Adipocyte (in vitro differentiated cells): Measurements from ENCODE around the gene STXBP6.

Experiments used
- DNase-seq: peaks from one replicate; pipeline ENCODE4 v3.0.0-alpha.2; 2015; ENCODE audit warnings: low read depth
- H3K27me3 ChIP-seq: replicated peaks from 2 replicates; pipeline ENCODE4 v1.7.0; 2013; ENCODE audit warnings: mild to moderate bottlenecking, low read length, moderate library complexity; ENCODE audit not compliant: control insufficient read depth, insufficient read depth
- H3K36me3 ChIP-seq: 2 replicates; pipeline ENCODE4 v1.7.0; 2013; ENCODE audit warnings: low read length, mild to moderate bottlenecking, moderate library complexity; ENCODE audit not compliant: control insufficient read depth, insufficient read depth, severe bottlenecking
- H3K4me1 ChIP-seq: 2 replicates; pipeline ENCODE4 v1.7.0; 2013; ENCODE audit warnings: mild to moderate bottlenecking, low read length, moderate library complexity; ENCODE audit not compliant: control insufficient read depth, insufficient read depth
- H3K4me3 ChIP-seq: 2 replicates; pipeline ENCODE4 v1.7.0; 2013; ENCODE audit warnings: mild to moderate bottlenecking, low read length, moderate library complexity
- H3K9ac ChIP-seq: 2 replicates; pipeline ENCODE4 v1.7.0; 2013; ENCODE audit warnings: mild to moderate bottlenecking, low read length, moderate library complexity
- H3K9me3 ChIP-seq: 2 replicates; pipeline ENCODE4 v1.7.0; 2013; ENCODE audit warnings: mild to moderate bottlenecking, low read length, moderate library complexity; ENCODE audit not compliant: control insufficient read depth

STXBP6 gene

GRCh38 chr14:24889843-24890242 lies 160.1 kb downstream of the STXBP6 start:
- H3K4me1 ChIP-seq = peaks cover 8% of the 10 kb centered on the region
- H3K36me3 ChIP-seq = no peaks in the 10 kb centered on the region
- no peak overlapping the region for H3K4me3 ChIP-seq
- no peak for DNase-seq
- peaks cover 6% of the 10 kb centered on the region for H3K9me3 ChIP-seq
- no peak overlapping the region for H3K9ac ChIP-seq
- no peaks in the 10 kb centered on the region for H3K27me3 ChIP-seq

DNA sequence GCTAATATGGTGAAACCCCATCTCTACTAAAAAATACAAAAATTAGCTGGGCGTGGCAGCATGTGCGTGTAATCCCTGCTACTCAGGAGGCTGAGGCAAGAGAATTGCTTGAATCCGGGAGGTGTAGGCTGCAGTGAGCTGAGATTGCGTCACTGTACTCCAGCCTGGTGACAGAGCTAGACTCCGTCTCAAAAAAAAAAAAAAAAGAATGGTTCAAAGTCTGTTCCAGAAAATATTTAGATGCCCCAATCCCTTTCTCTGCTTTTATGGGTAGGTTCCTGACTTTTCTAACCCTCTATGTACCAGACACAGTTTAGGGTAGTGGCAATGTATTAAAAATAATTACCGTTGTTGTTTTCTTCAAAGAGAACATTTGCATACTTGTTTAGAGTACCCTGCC lies 161.4 kb downstream of the STXBP6 start:
- H3K36me3 ChIP-seq = no peaks in the 10 kb centered on the region
- no peaks in the 10 kb centered on the region for H3K27me3 ChIP-seq
- no peak overlapping the region for H3K4me3 ChIP-seq
- no peak for DNase-seq
- H3K9ac ChIP-seq = no peak overlapping the region
- H3K4me1 ChIP-seq = no peaks in the 10 kb centered on the region
- peaks cover 6% of the 10 kb centered on the region for H3K9me3 ChIP-seq

- Histone ChIP-seq H3K4me3 (no peak overlapping the region), H3K4me1 (peaks cover 3% of the 10 kb centered on the region), H3K9ac (no peak overlapping the region), H3K9me3 (peaks cover 6% of the 10 kb centered on the region), H3K27me3 (no peaks in the 10 kb centered on the region), H3K36me3 (no peaks in the 10 kb centered on the region)
- no peak for DNase-seq
Measured at GRCh38 chr14:24887623-24888304, 162.2 kb downstream of the STXBP6 start.

DNA sequence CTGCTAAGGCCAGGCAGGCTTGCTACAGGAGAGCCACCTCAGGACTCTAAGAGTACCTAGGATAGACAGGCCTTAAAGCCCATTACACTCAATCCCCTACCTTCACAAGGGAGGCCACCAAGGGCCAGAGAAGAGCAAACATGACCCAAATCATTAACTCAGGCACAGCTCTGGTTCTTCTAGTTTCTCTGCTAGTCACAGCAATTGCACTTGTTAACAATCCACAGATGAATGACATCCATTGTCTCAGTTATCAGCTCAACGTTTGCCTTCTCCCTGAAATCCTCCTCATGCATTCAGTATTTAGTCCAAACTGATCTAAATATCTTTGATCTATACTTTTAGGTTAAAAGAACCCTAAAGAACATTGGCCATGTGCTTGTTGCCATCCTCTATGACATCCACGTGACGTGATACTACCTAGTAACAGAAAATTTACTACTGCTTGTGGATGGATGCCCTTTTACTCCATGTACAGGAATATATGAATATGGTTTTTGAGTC lies 164.5 kb downstream of the STXBP6 start:
- Histone ChIP-seq H3K36me3 (no peaks in the 10 kb centered on the region), H3K4me3 (no peak overlapping the region), H3K4me1 (peaks cover 20% of the 10 kb centered on the region), H3K27me3 (no peaks in the 10 kb centered on the region), H3K9ac (no peak overlapping the region), H3K9me3 (peaks cover under 1% of the 10 kb centered on the region)
- no peak for DNase-seq

- peak; percentile 58 for DNase-seq
- no peaks in the 10 kb centered on the region for H3K27me3 ChIP-seq
- no peak overlapping the region for H3K9ac ChIP-seq
- no peaks in the 10 kb centered on the region for H3K36me3 ChIP-seq
- no peak overlapping the region for H3K4me3 ChIP-seq
- peaks cover 29% of the 10 kb centered on the region for H3K4me1 ChIP-seq
- H3K9me3 ChIP-seq = no peaks in the 10 kb centered on the region
Measured at GRCh38 chr14:24883576-24883975, 166.4 kb downstream of the STXBP6 start.

GRCh38 chr14:24881116-24881893 lies 168.6 kb downstream of the STXBP6 start:
- no peaks in the 10 kb centered on the region for H3K27me3 ChIP-seq
- H3K4me1 ChIP-seq = peaks cover 29% of the 10 kb centered on the region
- H3K9ac ChIP-seq = peak overlapping the region; percentile 42
- H3K9me3 ChIP-seq = no peaks in the 10 kb centered on the region
- peak overlapping the region; percentile 43 for H3K4me3 ChIP-seq
- no peaks in the 10 kb centered on the region for H3K36me3 ChIP-seq
- DNase-seq = no peak

DNA sequence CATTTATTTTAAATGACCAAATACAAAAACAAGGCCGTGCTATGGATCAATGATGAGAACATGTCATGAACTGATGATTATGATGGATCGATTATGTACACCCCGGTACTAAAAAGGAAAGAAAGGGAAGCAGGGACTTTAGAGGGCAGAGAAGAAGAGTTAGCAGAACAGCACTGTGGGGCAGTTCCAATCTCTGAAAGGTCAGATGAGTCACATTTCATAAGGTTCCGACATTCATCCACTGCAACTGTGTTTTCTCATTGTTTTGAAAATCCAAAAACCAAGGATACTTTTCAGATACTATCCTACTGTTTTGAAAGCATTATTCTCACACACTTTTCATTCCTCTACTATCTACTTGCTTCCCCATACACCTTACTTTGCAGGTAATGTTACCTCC lies 169.3 kb downstream of the STXBP6 start:
- H3K4me3 ChIP-seq = peak overlapping the region; percentile 43
- DNase-seq = peak; percentile 43
- H3K9ac ChIP-seq = peak overlapping the region; percentile 42
- H3K9me3 ChIP-seq = no peaks in the 10 kb centered on the region
- no peaks in the 10 kb centered on the region for H3K36me3 ChIP-seq
- H3K4me1 ChIP-seq = peaks cover 34% of the 10 kb centered on the region
- H3K27me3 ChIP-seq = no peaks in the 10 kb centered on the region

- Histone ChIP-seq H3K27me3 (no peaks in the 10 kb centered on the region), H3K4me3 (peak overlapping the region; percentile 43), H3K36me3 (no peaks in the 10 kb centered on the region), H3K9ac (no peak overlapping the region), H3K4me1 (peaks cover 43% of the 10 kb centered on the region), H3K9me3 (no peaks in the 10 kb centered on the region)
- DNase-seq = no peak
Measured at GRCh38 chr14:24879661-24880386, 170.1 kb downstream of the STXBP6 start.

GRCh38 chr14:24876996-24877395 lies 173.0 kb downstream of the STXBP6 start:
- Histone ChIP-seq H3K4me1 (peaks cover 36% of the 10 kb centered on the region), H3K36me3 (no peaks in the 10 kb centered on the region), H3K9me3 (no peaks in the 10 kb centered on the region)

DNA sequence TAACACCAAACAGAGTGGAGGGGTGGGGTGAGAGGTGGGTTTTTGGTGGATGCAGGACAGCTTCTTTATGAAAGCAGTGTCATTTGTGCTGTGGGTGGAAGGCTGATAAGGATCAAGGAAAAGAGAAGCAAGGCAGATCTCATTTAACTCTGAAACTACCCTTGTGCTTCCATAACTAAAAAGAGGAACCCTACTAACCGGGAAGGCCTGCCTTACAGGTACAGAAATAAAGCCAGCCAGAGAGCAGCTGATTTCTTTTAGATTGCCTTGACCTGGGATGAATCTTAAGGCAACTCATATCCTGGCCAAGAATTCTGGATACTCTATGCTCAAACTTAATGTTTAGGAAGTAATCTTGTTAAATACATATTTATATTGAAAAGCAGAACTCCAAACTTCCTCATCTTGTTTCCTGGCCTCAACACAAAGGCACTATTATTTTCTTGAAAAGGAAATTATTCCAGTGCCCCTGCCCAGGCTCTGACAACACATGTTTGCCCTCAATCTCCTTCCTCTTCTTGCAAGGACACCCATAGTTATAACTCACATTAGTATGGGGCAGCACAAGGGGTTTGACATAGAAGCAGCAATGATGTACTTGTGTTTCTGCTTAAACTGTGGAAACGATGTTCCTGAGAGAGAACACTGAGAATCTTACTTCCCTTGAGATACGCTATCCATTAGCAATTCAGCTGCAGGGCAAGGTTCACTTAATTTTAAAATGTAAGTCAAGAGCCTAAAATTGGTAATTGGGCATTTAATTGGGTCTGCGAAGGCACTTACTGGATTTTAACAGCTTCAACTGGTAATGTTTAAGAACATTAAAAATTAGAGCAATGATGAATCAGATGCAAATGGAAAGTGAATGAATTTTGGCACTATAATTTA lies 173.7 kb downstream of the STXBP6 start:
- H3K9ac ChIP-seq = no peak overlapping the region
- no peak overlapping the region for H3K4me3 ChIP-seq
- no peaks in the 10 kb centered on the region for H3K27me3 ChIP-seq
- H3K9me3 ChIP-seq = no peaks in the 10 kb centered on the region
- peaks cover 32% of the 10 kb centered on the region for H3K4me1 ChIP-seq
- H3K36me3 ChIP-seq = no peaks in the 10 kb centered on the region
- no peak for DNase-seq

More at GRCh38 chr14:24876996-24877395, 173.0 kb downstream of the STXBP6 start:
- H3K9ac ChIP-seq = no peak overlapping the region
- H3K27me3 ChIP-seq = no peaks in the 10 kb centered on the region
- DNase-seq = no peak
- H3K4me3 ChIP-seq = no peak overlapping the region
